ENCODE results near the gene NAPB. TPM values are rescaled to one million over a fixed set of nuclear protein-coding genes. Genes with fewer than 3 reads are reported as not detected.

NAPB gene
- total RNA-seq, 1 donor from 2014 or later = 10.8 TPM

GRCh38 chr20:23442436-23442835 is 21.1 kb upstream of the NAPB start:
- no peak for TF ChIP-seq CTCF (IDR thresholded peaks at IDR 0.05; ENCODE audit: insufficient read depth, low read length, severe bottlenecking)
- Histone ChIP-seq H3K36me3 (ENCODE audit: control insufficient read depth, insufficient read depth, low read length) (no peaks in the 10 kb centered on the region), H3K4me3 (ENCODE audit: low read depth, low read length) (no peak overlapping the region), H3K27me3 (ENCODE audit: control insufficient read depth, insufficient read depth, low read length) (no peaks in the 10 kb centered on the region)
- no peak for DNase-seq (ENCODE audit: low read depth)
- no peak for FAIRE-seq

GRCh38 chr20:23441850-23442313 is 20.6 kb upstream of the NAPB start:
- H3K27me3 ChIP-seq (ENCODE audit: control insufficient read depth, insufficient read depth, low read length) = no peaks in the 10 kb centered on the region
- DNase-seq (ENCODE audit: low read depth) (peak; percentile 67), FAIRE-seq (peak; percentile 72)
- peak; percentile 93 for TF ChIP-seq CTCF (IDR thresholded peaks at IDR 0.05; ENCODE audit: insufficient read depth, low read length, severe bottlenecking)
- no peaks in the 10 kb centered on the region for H3K36me3 ChIP-seq (ENCODE audit: control insufficient read depth, insufficient read depth, low read length)
- no peak overlapping the region for H3K4me3 ChIP-seq (ENCODE audit: low read depth, low read length)

- no peak overlapping the region for H3K4me3 ChIP-seq (ENCODE audit: low read depth, low read length)
- DNase-seq (ENCODE audit: low read depth) (no peak), FAIRE-seq (no peak)
- no peaks in the 10 kb centered on the region for H3K27me3 ChIP-seq (ENCODE audit: control insufficient read depth, insufficient read depth, low read length)
- TF ChIP-seq CTCF (IDR thresholded peaks at IDR 0.05; ENCODE audit: insufficient read depth, low read length, severe bottlenecking) = no peak
- no peaks in the 10 kb centered on the region for H3K36me3 ChIP-seq (ENCODE audit: control insufficient read depth, insufficient read depth, low read length)
Measured at GRCh38 chr20:23440004-23440403, 18.7 kb upstream of the NAPB start.

GRCh38 chr20:23438661-23439060 is 17.4 kb upstream of the NAPB start:
- no peak for FAIRE-seq
- TF ChIP-seq CTCF (IDR thresholded peaks at IDR 0.05; ENCODE audit: insufficient read depth, low read length, severe bottlenecking) = no peak

GRCh38 chr20:23437126-23437899 is 16.0 kb upstream of the NAPB start:
- FAIRE-seq (no peak), DNase-seq (ENCODE audit: low read depth) (no peak)
- H3K36me3 ChIP-seq (ENCODE audit: control insufficient read depth, insufficient read depth, low read length) = no peaks in the 10 kb centered on the region
- no peak overlapping the region for H3K4me3 ChIP-seq (ENCODE audit: low read depth, low read length)
- H3K27me3 ChIP-seq (ENCODE audit: control insufficient read depth, insufficient read depth, low read length) = no peaks in the 10 kb centered on the region
- TF ChIP-seq CTCF (IDR thresholded peaks at IDR 0.05; ENCODE audit: insufficient read depth, low read length, severe bottlenecking) = no peak

More at GRCh38 chr20:23438661-23439060, 17.4 kb upstream of the NAPB start:
- Histone ChIP-seq H3K36me3 (ENCODE audit: control insufficient read depth, insufficient read depth, low read length) (no peaks in the 10 kb centered on the region), H3K4me3 (ENCODE audit: low read depth, low read length) (no peak overlapping the region), H3K27me3 (ENCODE audit: control insufficient read depth, insufficient read depth, low read length) (no peaks in the 10 kb centered on the region)
- no peak for DNase-seq (ENCODE audit: low read depth)

Data from bronchial epithelial cell (primary cell).